ENCODE data around the gene SGMS2.

DNA sequence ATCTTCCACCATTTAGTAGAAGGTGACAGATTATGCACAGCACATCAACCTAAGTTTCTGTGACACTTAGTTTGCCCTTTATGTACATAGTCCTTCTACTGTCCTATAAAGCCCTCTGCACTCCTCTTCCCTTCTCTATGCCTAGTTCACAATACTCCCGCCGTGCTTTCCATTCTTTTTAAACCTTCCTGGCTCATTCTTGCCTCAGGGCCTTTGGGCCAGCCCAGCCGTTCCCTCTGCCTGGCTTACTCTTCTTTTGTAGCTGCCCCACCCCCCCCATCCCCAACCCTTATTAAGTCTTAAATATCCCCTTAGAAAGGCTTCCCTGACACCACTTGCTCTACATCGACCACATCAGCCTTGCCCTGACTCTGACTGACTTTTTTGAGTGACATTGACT lies 33.0 kb downstream of the SGMS2 start:
- TF ChIP-seq CTCF (conservative IDR thresholded peaks at IDR 0.05; ENCODE audit: low read depth, low read length) (no peak), EZH2 (IDR thresholded peaks at IDR 0.05; ENCODE audit: low read length, unreplicated experiment) (no peak), EZH2phosphoT487 (IDR thresholded peaks at IDR 0.05; ENCODE audit: borderline replicate concordance, low read length) (no peak)

Measured in PC-3 (cell line).